Stimulated activated CD8-positive, alpha-beta memory T cell treated with anti-CD3 and anti-CD28 coated beads, Interleukin-2, amount 100 ng/mL, for 1 hour (primary cell): Measurements from ENCODE around the gene LIG1.
A peak's percentile ranks its signal among the peaks of the same experiment; 100 is the strongest.
"Not testable (repeated sequence)": the region's sequence is repeated elsewhere in the genome, so short reads cannot be mapped to it uniquely, and the experiment has no call there.

Experiments used
- DNase-seq, 2 donors: peaks; one replicate each; pipeline ENCODE4 v3.0.0-alpha.2; 2020; ENCODE audit warnings: low read depth in 2 of 2

Gene LIG1

GRCh38 chr19:48121909-48122371 lies 48.2 kb downstream of the LIG1 start:
- DNase-seq: no peak

GRCh38 chr19:48121066-48121465 lies 49.1 kb downstream of the LIG1 start:
- DNase-seq: no peak

GRCh38 chr19:48120505-48120904 lies 49.6 kb downstream of the LIG1 start:
- no peak for DNase-seq

- no peak for DNase-seq
Measured at GRCh38 chr19:48118131-48118517, 52.0 kb downstream of the LIG1 start.

- DNase-seq: no peak
Measured at GRCh38 chr19:48117515-48118130, 52.5 kb downstream of the LIG1 start.

- no peak for DNase-seq
Measured at GRCh38 chr19:48113190-48113917, 56.8 kb downstream of the LIG1 start.

- DNase-seq: no peak
Measured at GRCh38 chr19:48111280-48111679, 58.9 kb downstream of the LIG1 start.

GRCh38 chr19:48110350-48110966 lies 59.7 kb downstream of the LIG1 start, which contains the start of gene PLA2G4C:
Gene PLA2G4C (minus strand): TSS chr19:48110817. CDS start chr19:48106529, 4,288 bp downstream.
- DNase-seq: peak; percentile 55 to 73

GRCh38 chr19:48108997-48109782 lies 61.0 kb downstream of the LIG1 start:
- no peak for DNase-seq

- DNase-seq: no peak
Measured at GRCh38 chr19:48103922-48104321, 66.2 kb downstream of the LIG1 start.

- DNase-seq: peak in 1 of 2 donors; percentile 7
Measured at GRCh38 chr19:48102870-48103751, 67.0 kb downstream of the LIG1 start.

GRCh38 chr19:48095612-48096175 lies 74.5 kb downstream of the LIG1 start:
- DNase-seq: no peak

GRCh38 chr19:48094855-48095203 lies 75.3 kb downstream of the LIG1 start:
- no peak for DNase-seq

- no peak for DNase-seq
Measured at GRCh38 chr19:48094129-48094854, 75.9 kb downstream of the LIG1 start.

GRCh38 chr19:48091111-48091718 lies 78.9 kb downstream of the LIG1 start:
- not testable (repeated sequence) for DNase-seq

GRCh38 chr19:48090281-48090802 lies 79.8 kb downstream of the LIG1 start:
- no peak for DNase-seq

- not testable (repeated sequence) for DNase-seq
Measured at GRCh38 chr19:48088991-48089390, 81.2 kb downstream of the LIG1 start.

GRCh38 chr19:48085904-48086864 lies 84.0 kb downstream of the LIG1 start:
- DNase-seq: no peak
